Left kidney (tissue), 2 donors: ENCODE measurements around the gene SHISA5. TPM values are rescaled to one million over a fixed set of nuclear protein-coding genes. Genes with fewer than 3 reads are reported as not detected.
"Not testable (repeated sequence)": the region's sequence is repeated elsewhere in the genome, so short reads cannot be mapped to it uniquely, and the experiment has no call there.

Source experiments
- DNase-seq: peaks from one replicate; pipeline ENCODE4 v3.0.0-alpha.2; 2013
- polyA plus RNA-seq: library from polyadenylated mRNA; unstranded; fragments of 120-200 nt; gene quantifications from one replicate; pipeline ENCODE4 v1.2.1, GENCODE V29; 2013; ENCODE audit not compliant: insufficient read length

The SHISA5 gene
- polyA plus RNA-seq, 1 donor, result 90.9 TPM

GRCh38 chr3:48461767-48462166, 42.2 kb downstream of the SHISA5 start:
- DNase-seq, result not testable (repeated sequence)

- no peak for DNase-seq
Measured at GRCh38 chr3:48460517-48460902, 43.5 kb downstream of the SHISA5 start.

GRCh38 chr3:48459773-48460516, 44.0 kb downstream of the SHISA5 start:
- DNase-seq, result no peak

DNA sequence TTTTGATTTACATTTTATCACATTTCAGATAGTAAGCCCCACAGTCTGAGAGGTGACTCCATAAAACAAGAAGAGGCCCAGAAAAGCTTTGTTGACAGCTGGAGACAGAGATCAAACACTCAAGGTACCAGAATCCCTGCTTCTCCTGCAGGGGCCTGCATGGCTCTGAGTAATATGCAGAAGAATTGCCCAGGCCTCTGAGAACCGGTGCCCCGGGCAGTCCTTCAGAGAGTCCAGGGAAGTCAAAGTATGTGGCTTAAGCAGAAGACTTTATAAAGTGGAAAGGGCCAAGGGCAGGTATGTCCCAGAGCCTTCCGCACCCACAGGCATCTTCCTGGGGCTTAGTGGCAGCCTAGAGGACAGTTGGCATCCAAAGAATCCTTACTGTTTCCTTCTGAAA, 44.6 kb downstream of the SHISA5 start:
- DNase-seq, result no peak

- DNase-seq, result no peak
Measured at GRCh38 chr3:48456456-48456855, 47.5 kb downstream of the SHISA5 start.

DNA sequence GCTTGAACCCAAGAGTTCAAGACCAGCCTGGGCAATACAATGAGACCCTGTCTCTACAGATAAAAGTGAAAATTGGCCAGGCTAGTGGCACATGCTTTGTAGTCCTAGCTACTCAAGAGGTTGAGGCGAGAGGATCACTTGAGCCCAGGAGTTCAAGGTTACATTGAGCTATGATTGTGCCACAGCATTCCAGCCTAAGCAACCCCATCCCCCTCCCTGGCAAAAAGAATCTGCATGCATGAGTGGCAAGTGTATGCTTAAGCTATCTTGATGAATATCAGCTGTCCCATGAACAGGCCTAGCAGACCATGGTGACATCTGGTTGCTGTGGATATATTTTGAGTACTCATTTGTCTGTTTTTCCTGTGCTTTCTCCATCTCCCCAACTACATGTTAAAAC, 52.7 kb downstream of the SHISA5 start:
- no peak for DNase-seq

DNA sequence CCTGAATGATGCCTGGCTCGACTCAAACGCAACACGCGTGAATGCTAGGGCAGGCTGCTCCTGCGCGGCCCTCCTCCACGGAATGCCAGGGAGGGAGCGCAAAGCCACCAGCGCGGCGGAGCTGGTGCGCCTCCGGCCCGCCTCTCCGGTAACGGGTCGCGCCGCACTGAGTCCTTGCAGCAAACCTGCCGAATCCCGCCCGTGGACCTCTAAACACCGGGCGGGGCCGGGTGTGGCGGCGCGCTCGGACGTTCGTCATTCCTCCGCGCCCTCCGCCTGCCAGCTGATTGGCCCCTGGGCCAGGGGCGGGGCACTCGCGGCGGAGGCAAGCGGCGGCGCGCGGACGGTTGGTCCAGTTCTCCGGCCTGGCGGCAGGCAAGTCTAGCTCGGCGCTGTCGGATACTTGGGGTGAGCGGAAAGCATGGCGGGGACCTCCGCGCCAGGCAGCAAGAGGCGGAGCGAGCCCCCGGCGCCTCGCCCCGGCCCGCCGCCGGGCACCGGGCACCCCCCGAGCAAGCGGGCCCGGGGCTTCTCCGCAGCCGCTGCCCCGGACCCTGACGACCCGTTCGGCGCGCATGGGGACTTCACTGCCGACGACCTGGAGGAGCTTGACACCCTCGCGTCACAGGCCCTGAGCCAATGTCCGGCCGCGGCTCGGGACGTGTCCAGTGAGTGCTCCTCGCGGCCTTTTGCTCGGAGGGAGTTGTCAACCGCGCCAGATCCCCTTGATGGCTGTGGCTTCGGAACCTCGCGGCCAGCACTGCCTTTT, 57.4 kb downstream of the SHISA5 start, which contains the start of gene ATRIP:
TSS of gene ATRIP (plus strand) at position 313 of the 769 bp plus-strand sequence. CDS start at position 422, 109 bp downstream.
- peak; percentile 86 for DNase-seq

DNA sequence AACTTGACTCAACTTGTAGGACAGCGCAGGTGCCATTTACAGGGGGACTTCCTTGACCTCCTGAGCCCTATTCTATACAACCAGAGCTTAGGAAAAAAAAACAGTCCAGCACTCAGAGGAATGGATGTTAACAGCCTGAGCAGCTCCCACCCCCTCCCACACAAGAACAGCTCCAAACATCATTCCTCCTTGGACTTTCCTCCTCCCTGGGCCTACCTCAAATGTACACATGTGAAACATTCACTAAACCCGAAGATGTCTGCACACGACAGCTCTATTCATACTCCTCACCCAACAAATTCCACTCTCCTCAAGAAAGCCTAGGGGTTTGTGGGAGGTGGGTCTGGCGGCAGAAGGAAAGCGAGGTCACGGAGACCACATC, 57.9 kb downstream of the SHISA5 start:
- DNase-seq, result no peak

- no peak for DNase-seq
Measured at GRCh38 chr3:48445277-48445882, 58.6 kb downstream of the SHISA5 start.

GRCh38 chr3:48441940-48442339, 62.0 kb downstream of the SHISA5 start:
- DNase-seq, result no peak

DNA sequence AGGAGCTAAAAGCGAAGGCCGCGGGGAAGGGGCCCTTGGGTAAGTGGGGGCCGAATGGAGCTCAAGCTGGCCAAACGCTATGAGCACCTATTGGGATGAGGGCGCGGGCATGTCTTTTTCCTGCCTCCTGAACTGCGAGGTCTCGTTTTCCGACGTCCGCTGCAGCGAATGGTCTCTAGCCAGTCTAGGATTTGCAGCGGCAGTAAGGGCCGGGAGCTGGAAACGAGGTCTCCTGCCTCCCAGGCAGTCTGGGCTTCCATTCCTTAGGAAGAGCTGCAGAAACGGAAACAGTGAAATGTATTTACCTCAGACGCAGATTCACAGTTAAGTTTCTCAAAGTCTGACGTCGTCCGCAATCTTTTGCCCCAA, 63.4 kb downstream of the SHISA5 start:
- DNase-seq, result no peak

DNA sequence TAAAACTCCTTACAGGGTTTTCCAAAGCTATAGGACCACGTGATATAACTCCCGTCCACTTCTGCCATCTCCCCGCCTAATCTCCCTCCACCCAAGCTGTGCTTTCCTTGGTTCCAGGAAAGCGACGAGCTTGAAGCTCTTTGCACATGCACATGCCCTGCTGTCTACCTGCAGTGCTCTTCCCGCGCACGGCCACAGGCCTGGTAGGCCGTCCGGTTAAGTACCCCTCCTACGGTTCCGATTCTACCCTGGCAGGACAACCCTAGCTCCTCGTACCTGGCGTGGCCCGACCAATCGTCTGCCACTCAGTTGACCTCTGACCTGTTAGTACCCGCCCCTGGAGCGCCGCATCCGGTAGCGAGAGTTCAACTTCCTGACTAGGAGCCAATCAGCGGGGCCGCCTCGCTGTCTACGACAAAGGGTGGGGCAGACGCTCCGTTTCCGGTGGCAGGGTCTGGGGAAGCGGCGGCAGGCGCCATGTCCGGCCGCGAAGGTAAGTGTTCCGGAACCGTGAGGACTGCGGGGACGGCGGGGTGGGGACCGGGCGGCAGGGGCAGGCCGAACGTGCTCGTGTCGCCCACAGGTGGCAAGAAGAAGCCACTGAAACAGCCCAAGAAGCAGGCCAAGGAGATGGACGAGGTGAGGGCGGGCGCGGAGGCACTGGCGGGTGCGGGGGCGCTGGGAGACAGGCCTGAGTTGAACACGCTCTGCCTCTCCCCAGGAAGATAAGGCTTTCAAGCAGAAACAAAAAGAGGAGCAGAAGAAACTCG, 64.0 kb downstream of the SHISA5 start, which contains the start of the genes CCDC51 and TMA7:
TSS of gene CCDC51 (minus strand) at position 300 of the 770 bp plus-strand sequence. CDS start 4,991 bp downstream, outside the sequence.
TSS of gene TMA7 (plus strand) at position 438 of the 770 bp plus-strand sequence. CDS start at position 478, 40 bp downstream.
- peak; percentile 97 for DNase-seq

DNA sequence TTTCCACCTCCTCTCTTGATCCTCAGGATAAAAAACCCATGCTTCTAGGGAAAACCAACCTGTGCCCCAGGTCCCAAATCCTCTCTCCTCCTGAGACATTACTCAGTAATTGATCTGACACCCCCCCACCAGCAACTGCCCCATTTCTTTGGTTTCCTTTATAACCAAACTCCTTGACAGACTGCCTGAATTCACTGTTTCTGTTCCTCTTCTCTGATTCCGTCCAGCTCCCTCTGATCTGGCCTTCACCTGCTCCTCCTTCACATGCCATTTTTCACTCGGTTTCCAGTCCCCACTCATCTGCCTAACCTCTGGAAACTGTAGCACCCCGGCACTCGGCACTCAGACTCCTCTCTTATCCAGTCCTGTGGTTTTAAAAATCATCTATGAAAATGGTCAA, 66.2 kb downstream of the SHISA5 start:
- DNase-seq, result no peak

- no peak for DNase-seq
Measured at GRCh38 chr3:48436855-48437254, 67.1 kb downstream of the SHISA5 start.

DNA sequence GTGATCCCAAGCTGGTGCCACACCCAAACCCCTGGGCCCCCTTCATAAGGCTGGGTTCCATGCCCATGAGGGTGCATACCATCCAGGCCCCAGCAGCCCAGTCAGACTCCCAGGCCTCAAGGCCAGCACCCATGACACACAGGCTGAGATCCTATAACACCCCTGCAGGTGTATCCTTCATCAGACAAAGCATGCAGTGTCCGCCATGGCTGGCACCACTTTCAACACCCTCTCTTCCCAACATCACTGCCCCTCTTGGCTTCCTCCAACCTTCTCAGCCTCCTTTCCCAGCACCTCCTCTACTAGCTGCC, 67.5 kb downstream of the SHISA5 start:
- DNase-seq, result no peak

- DNase-seq, result peak; percentile 84
Measured at GRCh38 chr3:48435774-48436476, 68.0 kb downstream of the SHISA5 start.

DNA sequence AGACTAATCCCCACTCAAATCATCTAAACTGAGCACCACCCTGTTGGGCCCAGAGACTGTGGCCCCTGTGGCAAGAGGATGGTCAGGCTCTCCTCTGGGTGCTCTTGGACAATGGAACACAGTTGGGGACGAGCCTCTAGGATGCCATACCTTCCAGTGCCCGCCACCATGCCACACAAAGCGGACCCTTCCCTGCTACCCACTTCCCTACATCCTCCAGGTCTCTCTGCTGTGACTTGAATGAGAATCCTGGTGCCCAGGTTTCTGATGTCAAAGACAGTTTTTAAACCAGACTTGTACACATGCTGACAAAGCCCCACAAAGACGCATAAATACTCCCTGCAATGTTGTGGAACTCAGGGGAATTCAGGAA, 68.8 kb downstream of the SHISA5 start:
- no peak for DNase-seq

- DNase-seq, result no peak
Measured at GRCh38 chr3:48434591-48435222, 69.3 kb downstream of the SHISA5 start.

DNA sequence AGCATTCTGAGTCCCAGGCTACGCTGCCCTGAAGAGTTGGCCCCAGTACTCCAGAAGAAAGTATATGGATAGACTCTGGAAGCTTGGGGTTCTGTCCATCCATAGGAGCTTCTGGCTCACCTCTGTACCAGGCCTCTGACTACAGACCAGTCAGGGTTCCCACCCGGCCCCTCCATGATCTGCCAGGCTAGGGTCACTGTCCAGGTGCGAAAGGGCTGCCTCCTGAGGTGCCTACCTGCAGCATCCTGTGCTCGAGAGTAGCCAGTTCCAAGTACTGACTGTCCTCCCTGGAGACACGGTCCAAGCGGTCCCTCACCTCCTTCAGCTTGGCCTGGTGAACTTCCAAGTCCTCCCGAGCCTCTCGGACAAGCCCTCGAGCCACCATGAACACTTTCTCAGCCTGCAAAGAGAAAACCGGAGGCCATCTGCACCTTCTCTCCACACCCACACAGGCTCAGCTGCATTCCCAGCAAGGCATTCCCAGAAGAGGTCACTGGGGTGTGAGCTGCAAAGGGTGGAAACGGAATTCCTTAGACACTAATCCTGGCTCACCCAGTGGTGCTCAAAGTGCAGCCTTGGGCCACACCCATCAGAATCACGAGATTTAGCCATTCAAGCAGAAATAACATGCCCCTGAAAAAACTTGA, 70.4 kb downstream of the SHISA5 start:
- no peak for DNase-seq
